PFSK-1 (cell line): ENCODE results near the gene PLA2G2E.

Experiments used
- FOXP2 ChIP-seq: optimal IDR thresholded peaks from 2 replicates; pipeline ENCODE3; 2011; ENCODE audit warnings: borderline replicate concordance, control low read depth, inconsistent platforms; ENCODE audit not compliant: insufficient read depth; ENCODE audit errors: extremely low read length, extremely low read depth
- POLR2AphosphoS5 ChIP-seq: IDR thresholded peaks from 2 replicates; pipeline ENCODE4 v1.6.1; 2012; ENCODE audit warnings: low read depth, mild to moderate bottlenecking, control low read depth, low read length, moderate library complexity
- REST ChIP-seq, 2 experiments: IDR thresholded peaks; 2 replicates each; pipeline versions ENCODE4 v1.6.1 to v1.8.0; 2011 to 2012; ENCODE audit warnings: low read depth in 2 of 2, low read length in 2 of 2, control low read depth in 1 of 2, inconsistent platforms in 1 of 2, mild to moderate bottlenecking in 1 of 2, moderate library complexity in 1 of 2; ENCODE audit not compliant: insufficient read depth in 1 of 2
- SIN3A ChIP-seq: IDR thresholded peaks from 2 replicates; pipeline ENCODE4 v1.6.1; 2012; ENCODE audit warnings: mild to moderate bottlenecking, low read length, moderate library complexity, borderline replicate concordance; ENCODE audit not compliant: insufficient read depth
- TAF1 ChIP-seq: IDR thresholded peaks from 2 replicates; pipeline ENCODE4 v1.6.1; 2012; ENCODE audit warnings: low read length, control low read depth, borderline replicate concordance; ENCODE audit not compliant: insufficient read depth

PLA2G2E gene

GRCh38 chr1:19877821-19878636 is 45.4 kb downstream of the PLA2G2E start:
- TF ChIP-seq REST (IDR thresholded peaks at IDR 0.05; ENCODE audit: insufficient read depth in 1 of 2, low read depth in 2 of 2, low read length in 2 of 2): no peak
- no peak for TF ChIP-seq POLR2AphosphoS5
- no peak for TF ChIP-seq SIN3A
- TF ChIP-seq TAF1: no peak
- TF ChIP-seq FOXP2: no peak

DNA sequence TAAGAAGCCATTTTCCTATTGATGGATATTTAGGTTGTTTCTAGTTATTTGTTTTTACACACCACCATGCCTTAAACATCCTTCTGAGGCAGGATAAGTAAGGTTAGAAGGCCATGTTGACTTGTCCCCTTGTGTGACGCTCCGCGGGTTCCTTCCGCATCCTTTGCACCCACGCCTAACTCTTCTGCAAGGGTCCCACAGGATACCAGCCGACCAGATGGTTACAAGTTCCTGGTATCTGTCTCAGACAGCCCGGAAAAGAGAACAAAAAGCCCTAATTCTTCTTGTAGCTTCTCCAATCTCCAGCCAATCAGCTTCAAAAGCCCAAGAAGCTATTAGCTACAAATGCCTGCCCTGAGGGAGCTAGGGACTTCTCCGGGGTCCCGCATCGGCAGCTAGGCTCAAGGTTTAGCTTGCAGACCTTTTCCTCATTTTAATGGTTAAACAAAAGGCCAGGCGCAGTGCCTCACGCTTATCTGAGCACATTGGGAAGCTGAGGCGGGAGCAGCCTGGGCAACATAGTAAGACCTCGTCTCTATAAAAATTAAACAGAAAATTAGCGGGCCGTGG is 46.2 kb downstream of the PLA2G2E start:
- TF ChIP-seq REST (IDR thresholded peaks at IDR 0.05; ENCODE audit: insufficient read depth in 1 of 2, low read depth in 2 of 2, low read length in 2 of 2) (no peak), SIN3A (no peak), TAF1 (no peak), FOXP2 (no peak), POLR2AphosphoS5 (no peak)

DNA sequence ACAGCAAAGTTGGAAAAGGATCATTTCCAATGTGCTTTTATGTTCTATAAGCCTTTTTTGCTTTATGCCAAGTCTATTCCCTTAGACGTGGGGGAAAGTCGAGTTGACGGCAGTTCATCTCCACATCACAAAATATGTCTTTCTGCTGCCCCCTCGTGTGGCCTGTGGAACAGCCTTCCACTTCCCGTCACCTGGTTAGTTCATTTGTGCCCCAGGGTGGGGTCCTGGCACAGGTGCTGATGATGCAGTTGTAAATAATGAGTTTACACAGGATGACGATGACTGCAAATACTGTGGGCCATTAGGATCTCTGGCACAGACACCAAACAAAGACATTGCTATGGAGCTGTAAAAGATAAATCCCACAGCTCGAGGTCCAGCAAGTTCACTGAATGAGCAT is 51.2 kb downstream of the PLA2G2E start:
- TF ChIP-seq FOXP2 (no peak), TAF1 (no peak), SIN3A (no peak), POLR2AphosphoS5 (no peak), REST (IDR thresholded peaks at IDR 0.05; ENCODE audit: insufficient read depth in 1 of 2, low read depth in 2 of 2, low read length in 2 of 2) (no peak)
